COLO829 (cell line): ENCODE data around the gene NCOA1.
"Not testable (repeated sequence)": the region's sequence is repeated elsewhere in the genome, so short reads cannot be mapped to it uniquely, and the experiment has no call there.

ENCODE experiments used
- DNase-seq: peaks from one replicate; pipeline ENCODE4 v3.0.0; 2012; ENCODE audit warnings: low spot score

The NCOA1 gene

DNA sequence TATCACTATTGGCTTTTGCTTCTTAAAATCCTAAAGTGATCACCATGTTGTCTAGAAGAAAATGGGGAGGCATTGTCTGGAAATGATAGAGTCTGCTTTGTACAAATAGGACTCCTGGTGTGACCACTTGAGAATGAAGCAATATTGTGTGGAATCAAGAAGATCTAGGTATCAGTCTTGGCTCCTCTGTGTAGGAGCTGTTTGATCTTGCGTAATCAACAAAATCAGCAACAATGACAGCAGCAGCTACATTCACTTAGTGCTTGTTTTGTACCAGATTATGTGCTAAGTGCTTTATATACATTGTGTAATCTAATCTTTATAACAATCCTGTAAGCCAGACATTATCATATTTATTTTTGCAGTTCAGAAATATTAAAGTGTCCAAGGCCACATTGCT, 17.8 kb downstream of the NCOA1 start:
- no peak for DNase-seq

DNA sequence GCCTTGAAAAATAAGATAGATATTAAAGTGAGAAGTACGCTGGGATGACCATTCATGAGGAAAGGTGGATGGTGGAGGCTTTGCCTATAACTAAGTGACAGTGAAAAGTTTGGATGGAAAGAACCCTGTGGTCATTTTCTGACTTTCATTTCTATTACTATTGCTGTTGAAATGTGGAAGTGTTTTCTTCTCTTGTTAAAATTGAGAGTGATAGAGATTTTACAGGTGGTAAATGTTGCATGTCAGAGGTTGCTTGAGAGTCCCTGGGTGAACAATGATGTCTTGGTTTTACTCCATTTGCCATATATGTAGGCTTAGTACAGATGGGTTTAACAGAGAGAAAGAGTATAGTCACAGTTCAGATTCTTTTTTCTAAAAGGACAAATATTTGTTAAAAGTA, 18.4 kb downstream of the NCOA1 start:
- no peak for DNase-seq

DNA sequence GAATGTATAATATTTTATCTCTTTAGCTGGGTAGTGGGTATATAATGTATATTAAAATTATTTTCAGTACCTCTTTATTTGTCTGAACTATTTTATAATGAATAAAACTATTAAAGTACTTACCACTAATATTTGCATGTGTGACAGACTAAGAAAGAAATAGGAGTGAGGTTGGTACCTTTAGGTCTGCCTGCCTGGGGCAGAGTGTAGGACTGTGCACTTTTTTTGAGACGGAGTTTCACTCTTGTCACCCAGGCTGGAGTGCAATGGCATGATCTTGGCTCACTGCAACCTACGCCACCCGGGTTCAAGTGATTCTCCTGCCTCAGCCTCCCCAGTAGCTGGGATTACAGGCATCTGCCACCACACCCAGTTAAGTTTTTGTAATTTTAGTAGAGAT, 18.8 kb downstream of the NCOA1 start:
- no peak for DNase-seq

DNA sequence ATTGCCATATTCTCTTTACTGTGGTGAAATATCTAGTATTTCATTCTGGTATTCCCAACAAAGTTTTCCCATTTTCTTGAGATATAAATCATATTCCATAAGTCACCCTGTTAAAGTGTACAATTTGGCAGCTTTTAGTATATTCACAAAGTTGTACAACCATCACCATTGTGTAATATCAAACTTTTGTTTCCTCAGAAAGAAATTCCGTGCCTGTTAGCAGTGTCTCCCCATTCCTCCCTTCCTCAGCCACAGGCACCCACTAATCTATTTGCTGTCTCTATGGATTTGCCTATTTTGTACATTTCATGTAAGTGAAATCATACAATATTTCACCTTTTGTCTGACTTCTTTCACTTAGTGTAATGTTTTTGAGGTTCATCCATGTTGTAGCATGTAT, 19.7 kb downstream of the NCOA1 start:
- no peak for DNase-seq

DNA sequence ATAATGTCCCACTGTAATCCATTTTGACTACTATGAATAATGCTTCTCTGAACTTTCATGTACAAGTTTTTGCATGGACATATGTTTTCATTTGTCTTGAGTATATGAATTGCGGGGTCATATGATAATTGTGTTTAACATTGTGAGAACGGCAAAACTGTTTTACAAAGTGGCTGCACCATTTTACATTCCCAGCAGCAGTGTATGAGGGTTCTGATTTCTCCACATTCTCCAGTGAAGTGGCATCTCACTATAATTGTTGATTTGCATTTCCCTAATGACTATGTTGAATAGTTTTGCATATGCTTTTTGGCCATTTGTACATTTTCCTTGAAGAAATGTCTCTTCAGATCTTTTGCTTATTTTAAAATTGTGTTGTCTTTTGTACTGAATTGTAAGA, 20.1 kb downstream of the NCOA1 start:
- DNase-seq = no peak

DNA sequence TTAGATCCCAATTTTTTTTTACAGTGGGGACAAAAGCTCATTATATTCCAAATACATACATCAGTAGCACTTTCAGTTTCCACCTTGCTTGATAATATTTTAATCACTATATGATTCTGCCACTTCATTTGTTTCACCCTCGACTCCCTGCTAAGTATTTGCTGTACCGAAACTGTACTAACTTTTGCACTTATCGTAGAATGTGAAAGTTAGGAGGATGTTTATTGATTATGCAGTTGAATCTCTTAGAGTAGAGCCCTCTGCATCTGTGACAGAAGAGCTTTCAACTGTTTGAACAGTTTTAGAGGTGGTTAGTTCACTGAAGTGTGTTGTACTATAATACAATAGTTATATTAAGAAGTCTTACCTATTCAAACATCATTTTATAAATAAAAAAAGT, 20.8 kb downstream of the NCOA1 start:
- DNase-seq = no peak

DNA sequence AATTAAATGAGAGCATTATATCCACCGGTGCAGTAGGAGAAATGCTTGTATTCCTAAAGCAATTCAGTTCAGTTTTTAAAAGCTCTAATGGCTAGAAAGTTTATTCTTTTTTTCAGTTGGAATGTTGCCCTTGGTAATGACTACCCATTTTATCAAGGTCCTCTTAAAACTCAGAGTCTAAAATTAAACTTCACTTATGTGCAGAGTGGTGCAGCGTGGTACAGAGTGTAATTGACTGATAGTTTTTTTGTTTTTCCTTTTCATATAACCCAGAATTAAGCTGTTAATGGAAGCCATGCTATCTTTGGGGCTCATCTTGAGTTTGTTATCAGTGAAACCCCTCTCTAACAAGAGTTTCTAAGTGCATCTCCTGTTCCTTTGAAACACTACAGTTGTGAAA, 21.4 kb downstream of the NCOA1 start:
- DNase-seq = no peak

DNA sequence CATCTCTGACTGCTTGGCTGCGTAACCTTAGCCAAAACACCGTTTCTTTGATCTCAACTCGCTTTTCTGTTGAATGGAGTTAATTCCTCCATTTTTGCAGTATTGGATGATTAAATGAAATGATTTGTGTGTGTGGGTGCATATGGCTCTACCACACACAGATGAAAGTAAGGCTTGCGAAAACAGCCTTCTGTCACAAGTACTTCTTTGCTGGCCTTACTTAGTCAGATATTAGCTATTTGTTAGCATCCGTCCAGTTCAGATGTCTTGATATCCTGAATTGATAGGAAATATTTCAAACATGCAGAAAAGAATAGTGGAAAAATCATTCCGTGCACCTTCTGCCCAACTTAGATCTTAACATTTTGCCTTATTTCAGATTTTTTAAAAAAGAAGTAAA, 21.8 kb downstream of the NCOA1 start:
- DNase-seq = no peak

DNA sequence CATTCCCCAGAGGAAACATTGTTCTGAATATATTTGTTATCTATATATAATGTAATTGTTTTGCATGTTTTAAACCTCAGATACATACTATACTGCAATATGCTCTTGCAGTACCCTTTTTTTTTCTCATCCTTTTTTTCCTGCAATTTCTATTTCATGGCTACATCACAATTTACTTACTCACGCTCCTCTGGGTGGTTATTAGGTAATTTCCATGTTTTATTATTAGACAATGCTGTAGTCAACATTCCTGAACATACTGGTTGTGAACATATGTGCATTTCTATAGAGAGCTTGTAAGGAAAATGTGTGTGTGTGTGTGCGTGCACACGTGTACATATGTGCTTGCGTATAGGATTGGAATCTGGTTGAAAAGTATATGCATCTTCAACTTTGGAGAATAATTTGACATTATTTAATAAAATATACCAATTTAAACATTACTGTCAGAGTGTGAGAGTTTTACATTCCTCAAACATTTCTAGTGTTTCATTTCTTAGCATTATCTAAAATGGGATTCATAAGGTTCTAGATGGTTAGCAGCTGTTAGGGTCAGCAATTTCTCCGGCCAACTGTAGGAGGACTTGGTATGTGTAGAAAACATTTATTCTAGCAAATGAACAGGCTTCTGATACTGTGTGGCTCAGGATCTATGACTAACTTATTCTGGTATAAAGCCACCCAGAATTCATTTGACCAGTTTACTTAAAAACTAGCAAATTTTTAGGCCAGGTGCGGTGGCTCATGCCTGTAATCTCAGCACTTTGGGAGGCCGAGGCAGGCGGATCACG, 22.4 kb downstream of the NCOA1 start:
- DNase-seq = no peak

DNA sequence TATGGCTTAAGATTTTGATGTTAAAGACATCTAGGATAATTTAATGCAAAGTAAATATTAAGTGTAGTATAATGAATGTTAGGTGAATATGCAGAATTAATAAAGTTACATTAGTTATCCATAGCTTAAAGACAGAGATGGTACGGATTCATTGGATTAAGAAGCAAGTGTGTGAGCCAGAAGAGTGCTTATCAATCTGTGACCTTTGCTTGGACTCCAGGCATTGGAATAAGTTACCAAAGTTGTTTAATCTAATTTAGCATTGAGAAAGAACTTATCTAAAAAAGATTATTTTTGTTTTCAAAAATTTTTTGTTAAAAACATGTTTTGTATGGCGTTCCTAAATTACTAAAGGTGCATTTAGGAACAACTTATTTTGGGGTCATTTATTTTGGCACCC, 23.8 kb downstream of the NCOA1 start:
- no peak for DNase-seq

DNA sequence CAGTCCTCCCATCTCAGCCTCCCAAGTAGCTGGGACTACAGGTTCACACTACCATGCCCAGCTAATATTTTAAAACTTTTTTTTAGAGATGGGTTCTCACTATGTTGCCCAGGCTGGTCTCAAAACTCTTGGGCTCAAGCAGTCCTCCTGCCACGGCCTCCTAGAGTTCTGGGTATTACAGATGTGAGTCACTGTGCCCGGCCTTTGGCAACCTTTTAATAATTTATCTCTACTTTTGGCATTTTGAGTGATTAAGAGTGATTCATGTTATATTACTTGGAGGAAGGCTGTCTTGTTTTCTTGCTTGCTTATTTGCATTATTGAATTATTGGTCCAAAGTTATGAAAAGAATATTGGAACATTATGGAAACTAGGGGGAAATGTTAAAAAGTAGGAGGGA, 24.3 kb downstream of the NCOA1 start:
- DNase-seq = no peak

DNA sequence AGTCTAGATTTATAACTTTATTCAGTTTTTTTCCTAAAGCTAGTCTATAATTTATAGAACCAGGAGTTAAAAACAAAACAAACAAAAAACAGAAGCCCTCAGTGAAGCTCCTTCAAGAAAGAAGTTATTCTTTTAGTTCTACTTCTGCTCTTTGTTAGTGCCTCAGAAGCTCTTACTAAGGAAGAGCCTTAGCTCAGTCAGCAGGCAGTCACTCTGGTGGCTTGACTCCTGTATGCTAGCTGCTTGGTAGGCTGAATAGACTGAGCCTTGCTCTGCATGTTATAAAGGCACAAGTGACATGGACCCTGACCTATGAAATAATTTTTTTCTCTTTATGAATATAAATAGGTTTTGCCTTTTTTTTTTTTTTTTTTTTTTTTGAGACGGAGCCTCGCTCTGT, 24.8 kb downstream of the NCOA1 start:
- DNase-seq = no peak

DNA sequence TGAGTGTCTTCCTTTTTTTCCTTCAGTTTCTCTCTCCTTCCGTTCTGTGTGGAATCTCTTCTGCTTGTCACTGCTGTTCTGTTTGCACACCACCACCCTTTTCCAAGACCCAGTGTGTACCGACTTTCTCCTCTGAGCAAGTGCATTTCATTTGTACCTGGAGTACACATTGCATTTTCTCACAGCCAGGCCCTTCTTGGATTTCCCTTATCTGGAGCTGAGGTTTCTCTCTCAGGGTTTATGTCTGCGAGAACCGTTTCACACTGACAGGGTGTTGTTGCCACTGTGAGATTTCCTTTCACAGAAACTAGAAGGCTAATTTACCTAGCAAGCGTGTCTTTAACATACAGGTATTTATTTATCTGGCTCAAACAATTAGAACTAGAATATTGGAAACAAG, 26.2 kb downstream of the NCOA1 start:
- DNase-seq = no peak

DNA sequence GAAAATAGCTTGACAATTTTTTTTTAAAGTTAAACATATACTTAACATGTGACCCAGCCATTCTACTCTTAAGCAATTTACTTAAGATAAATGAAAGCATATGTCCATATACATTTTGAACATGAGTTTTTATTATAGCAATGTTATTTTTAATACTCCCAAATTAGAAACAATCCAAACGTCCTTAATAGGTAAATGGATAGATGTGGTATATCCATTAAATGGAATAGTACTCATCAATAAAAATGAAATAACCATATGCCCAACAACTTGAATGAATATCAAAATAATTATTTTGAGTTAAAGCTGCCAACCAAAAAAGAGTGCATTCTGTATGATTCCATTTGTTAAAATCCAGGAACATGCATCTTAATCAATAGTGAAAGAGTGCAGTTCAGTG, 29.1 kb downstream of the NCOA1 start:
- no peak for DNase-seq

DNA sequence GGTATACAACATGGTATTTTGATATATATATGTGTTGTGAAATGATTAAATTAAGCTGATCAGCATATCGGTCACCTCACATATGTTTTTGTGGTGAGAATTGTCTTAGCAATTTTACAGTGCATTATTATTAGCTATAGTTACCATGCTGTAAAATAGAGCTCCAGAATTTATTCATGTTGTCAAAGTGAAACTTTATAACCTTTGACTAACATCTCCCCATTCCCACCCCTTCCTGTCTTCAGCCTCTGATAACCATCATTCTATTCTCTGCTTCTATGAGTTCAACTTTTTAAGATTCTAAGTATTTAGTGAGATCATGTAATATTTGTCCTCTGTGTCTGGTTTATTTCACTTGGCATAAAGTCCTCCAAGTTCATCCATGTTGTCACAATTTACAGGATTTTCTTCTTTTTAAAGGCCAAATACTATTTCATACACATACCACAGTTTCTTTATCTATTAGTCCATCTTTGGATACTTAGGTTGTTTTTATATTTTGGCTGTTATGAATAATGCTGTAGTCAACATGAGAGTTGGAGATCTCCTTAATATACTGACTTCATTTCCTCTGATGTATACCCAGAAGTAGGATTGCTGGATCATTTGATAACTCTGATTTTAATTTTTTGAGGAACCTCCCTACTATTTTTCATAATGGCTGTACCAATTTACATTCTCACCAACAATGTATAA, 30.3 kb downstream of the NCOA1 start:
- no peak for DNase-seq

DNA sequence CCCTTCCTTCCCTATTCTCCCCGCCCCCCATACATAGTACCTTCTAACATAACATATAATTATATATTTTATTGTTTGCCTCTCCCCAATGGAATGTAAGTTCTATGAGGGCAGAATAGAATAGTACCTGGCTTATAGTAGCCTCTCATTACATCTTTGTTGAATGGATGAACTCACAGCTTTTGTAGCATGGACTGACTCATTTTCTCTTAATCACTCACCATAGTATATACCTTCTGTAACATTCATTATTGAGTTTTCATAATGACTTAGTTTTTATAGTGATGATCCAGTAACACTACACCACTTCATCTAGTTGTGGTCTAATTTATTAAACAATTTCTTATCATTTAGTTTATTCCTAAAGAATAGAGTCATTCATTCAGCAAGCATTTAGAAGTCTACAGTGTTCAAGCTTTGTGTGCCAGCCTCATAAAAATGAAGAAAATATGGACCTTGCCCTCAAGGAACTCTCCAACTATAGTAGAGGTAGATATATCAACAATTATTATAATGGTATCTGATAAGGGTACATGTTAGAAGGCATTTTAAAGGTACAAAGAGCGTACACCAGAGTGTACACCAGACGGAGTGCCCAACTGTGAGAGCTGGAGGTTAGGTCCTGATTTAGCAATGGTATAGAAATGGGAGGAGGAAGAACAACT, 31.1 kb downstream of the NCOA1 start:
- DNase-seq = no peak

DNA sequence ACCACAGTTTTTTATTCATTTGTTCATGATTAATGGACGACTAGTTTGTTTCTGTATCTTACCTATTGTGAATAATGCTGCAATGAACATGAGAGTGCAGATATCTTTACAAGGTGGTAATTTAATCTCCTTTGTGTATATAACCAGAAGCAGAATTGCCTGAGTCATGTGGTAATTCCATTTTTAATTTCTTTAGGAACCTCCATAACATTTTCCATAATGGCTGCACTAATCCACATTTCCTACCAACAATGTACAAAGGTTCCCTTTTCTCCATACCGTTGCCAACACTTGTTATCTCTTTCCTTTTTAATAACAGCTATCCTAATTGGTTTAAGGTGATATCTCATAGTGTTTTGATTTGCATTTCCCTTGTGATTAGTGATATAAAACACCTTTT, 36.5 kb downstream of the NCOA1 start:
- DNase-seq = no peak

DNA sequence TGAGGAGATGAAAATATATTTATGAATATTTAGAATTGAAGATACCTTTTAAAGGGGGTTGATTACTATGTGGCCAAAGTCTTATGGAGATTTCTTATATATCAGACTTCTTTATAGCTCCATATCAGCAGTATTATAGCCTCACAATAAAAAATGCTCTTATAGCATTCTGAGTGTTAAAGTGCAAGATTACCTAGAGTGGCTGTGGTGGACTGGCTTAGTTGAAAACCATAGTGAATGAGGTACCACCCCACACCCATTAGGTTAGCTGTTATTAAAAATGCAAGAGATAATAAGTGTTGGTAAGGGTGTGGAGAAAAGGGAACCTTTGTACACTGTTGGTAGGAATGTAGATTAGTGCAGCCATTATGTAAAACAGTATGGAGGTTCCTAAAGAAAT, 39.7 kb downstream of the NCOA1 start:
- DNase-seq = no peak

DNA sequence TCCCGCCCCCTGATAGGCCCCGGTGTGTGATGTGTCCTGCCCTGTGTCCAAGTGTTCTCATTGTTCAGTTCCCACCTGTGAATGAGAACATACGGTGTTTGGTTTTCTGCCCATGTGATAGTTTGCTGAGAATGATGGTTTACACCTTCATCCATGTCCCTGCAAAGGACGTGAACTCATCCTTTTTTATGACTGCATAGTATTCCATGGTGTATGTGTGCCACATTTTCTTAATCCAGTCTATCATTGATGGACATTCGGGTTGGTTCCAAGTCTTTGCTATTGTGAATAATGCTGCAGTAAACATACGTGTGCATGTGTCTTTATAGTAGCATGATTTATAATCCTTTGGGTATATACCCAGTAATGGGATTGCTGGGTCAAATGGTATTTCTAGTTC, 40.6 kb downstream of the NCOA1 start:
- DNase-seq = not testable (repeated sequence)

DNA sequence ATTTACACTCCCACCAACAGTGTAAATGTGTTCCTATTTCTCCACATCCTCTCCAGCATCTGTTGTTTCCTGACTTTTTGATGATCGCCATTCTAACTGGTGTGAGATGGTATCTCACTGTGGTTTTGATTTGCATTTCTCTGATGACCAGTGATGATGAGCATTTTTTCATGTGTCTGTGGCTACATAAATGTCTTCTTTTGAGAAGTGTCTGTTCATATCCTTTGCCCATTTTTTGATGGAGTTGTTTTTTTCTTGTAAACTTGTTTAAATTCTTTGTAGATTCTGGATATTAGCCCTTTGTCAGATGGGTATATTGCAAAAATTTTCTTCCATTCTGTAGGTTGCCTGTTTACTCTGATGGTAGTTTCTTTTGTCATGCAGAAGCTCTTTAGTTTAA, 41.0 kb downstream of the NCOA1 start:
- not testable (repeated sequence) for DNase-seq

DNA sequence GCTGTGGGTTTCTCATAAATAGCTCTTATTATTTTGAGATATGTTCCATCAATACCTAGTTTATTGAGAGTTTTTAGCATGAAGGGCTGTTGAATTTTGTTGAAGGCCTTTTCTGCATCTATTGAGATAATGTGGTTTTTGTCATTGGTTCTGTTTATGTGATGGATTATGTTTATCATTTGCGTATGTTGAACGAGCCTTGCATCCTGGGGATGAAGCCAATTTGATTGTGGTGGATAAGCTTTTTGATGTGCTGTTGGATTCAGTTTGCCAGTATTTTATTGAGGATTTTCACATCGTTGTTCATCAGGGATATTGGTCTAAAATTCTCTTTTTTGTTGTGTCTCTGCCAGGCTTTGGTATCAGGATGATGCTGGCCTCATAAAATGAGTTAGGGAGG, 42.5 kb downstream of the NCOA1 start:
- not testable (repeated sequence) for DNase-seq

DNA sequence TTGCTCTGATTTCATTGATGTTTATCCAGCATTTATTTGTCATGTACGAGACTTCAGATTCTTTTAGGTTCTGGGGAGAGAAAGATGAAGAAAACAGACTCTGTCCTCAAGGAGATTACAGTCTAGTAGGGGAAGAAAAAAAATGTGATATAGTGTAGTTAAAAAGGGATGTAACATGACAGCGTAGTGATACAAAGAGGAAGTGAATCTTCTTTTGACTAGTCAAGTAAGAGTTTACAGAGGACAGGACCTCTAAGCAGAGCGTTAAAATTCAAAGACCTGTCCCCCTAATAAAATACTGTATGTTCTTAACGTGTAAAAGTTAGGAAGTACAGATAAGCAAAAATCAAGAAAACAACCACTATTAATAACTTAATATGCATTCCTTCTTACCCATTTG, 47.7 kb downstream of the NCOA1 start:
- DNase-seq = no peak

DNA sequence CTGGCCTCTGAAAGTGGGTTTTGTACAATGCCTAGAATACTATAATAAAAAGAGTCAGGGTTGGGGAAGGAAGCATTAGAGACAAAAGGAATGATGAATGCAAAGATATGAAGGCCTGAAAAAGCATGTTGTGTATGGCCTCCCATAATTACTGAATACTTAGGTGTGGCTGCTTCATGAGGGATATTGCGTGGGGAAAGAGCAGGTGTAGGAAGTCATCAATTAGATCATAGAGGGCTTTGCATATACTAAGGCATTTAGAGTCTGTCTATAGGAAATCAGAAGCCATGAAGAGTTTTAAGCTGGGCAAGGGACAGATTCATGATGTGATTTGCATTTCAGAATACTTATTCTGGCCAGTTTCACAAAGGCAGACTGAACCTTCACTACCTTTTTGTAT, 48.2 kb downstream of the NCOA1 start:
- no peak for DNase-seq
